Measurements from ENCODE around the gene PLXNA4.

The PLXNA4 gene

DNA sequence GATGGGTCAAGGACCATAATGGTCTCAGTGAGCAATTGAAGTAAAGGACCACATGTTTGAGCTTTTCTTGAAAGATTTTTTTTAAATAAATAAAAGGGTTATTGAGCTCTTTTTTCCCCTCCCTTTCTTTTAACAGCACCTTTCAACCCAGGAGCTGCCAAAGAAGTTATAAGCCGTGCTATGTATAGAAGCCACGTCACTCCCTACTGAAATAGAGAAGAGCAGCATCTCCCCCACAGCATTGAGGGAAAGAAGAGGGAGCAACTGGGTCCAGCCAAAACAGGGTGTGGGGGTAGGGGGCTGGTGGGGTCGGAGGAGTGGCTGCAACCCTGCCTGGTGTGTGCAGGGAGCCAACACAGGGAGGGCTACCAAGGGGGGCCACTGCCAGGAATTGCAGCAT, 227.2 kb downstream of the PLXNA4 start:
- TF ChIP-seq PAX5 (IDR thresholded peaks at IDR 0.05; ENCODE audit: insufficient read depth, low read length, severe bottlenecking) (no peak), POLR2A (IDR thresholded peaks at IDR 0.05; ENCODE audit: low read depth, low read length) (no peak), POU2F2 (IDR thresholded peaks at IDR 0.05; ENCODE audit: low read depth, low read length) (no peak), TAF1 (IDR thresholded peaks at IDR 0.05; ENCODE audit: low read depth, low read length) (no peak), SPI1 (IDR thresholded peaks at IDR 0.05; ENCODE audit: low read depth, low read length) (no peak), POLR2AphosphoS5 (IDR thresholded peaks at IDR 0.05; ENCODE audit: low read depth, low read length) (no peak)
- DNase-seq (ENCODE audit: insufficient read length, low spot score) (no peak), FAIRE-seq (no peak)

GRCh38 chr7:132348341-132348740, 227.9 kb downstream of the PLXNA4 start:
- FAIRE-seq (no peak), DNase-seq (ENCODE audit: insufficient read length, low spot score) (no peak)
- no peak for TF ChIP-seq POLR2A (IDR thresholded peaks at IDR 0.05; ENCODE audit: low read depth, low read length)
- no peak for TF ChIP-seq PAX5 (IDR thresholded peaks at IDR 0.05; ENCODE audit: insufficient read depth, low read length, severe bottlenecking)
- no peak for TF ChIP-seq SPI1 (IDR thresholded peaks at IDR 0.05; ENCODE audit: low read depth, low read length)
- no peak for TF ChIP-seq POU2F2 (IDR thresholded peaks at IDR 0.05; ENCODE audit: low read depth, low read length)
- TF ChIP-seq TAF1 (IDR thresholded peaks at IDR 0.05; ENCODE audit: low read depth, low read length), result no peak
- TF ChIP-seq POLR2AphosphoS5 (IDR thresholded peaks at IDR 0.05; ENCODE audit: low read depth, low read length), result no peak

GRCh38 chr7:132347858-132348257, 228.4 kb downstream of the PLXNA4 start:
- FAIRE-seq, result no peak
- DNase-seq (ENCODE audit: insufficient read length, low spot score), result no peak
- no peak for TF ChIP-seq TAF1 (IDR thresholded peaks at IDR 0.05; ENCODE audit: low read depth, low read length)
- TF ChIP-seq POLR2AphosphoS5 (IDR thresholded peaks at IDR 0.05; ENCODE audit: low read depth, low read length), result no peak

- DNase-seq (ENCODE audit: insufficient read length, low spot score), result no peak
- FAIRE-seq, result no peak
- TF ChIP-seq POLR2A (IDR thresholded peaks at IDR 0.05; ENCODE audit: low read depth, low read length), result no peak
- TF ChIP-seq POLR2AphosphoS5 (IDR thresholded peaks at IDR 0.05; ENCODE audit: low read depth, low read length), result no peak
- TF ChIP-seq SPI1 (IDR thresholded peaks at IDR 0.05; ENCODE audit: low read depth, low read length), result no peak
- TF ChIP-seq POU2F2 (IDR thresholded peaks at IDR 0.05; ENCODE audit: low read depth, low read length), result no peak
- TF ChIP-seq PAX5 (IDR thresholded peaks at IDR 0.05; ENCODE audit: insufficient read depth, low read length, severe bottlenecking), result no peak
- TF ChIP-seq TAF1 (IDR thresholded peaks at IDR 0.05; ENCODE audit: low read depth, low read length), result no peak
Measured at GRCh38 chr7:132347123-132347522, 229.1 kb downstream of the PLXNA4 start.

DNA sequence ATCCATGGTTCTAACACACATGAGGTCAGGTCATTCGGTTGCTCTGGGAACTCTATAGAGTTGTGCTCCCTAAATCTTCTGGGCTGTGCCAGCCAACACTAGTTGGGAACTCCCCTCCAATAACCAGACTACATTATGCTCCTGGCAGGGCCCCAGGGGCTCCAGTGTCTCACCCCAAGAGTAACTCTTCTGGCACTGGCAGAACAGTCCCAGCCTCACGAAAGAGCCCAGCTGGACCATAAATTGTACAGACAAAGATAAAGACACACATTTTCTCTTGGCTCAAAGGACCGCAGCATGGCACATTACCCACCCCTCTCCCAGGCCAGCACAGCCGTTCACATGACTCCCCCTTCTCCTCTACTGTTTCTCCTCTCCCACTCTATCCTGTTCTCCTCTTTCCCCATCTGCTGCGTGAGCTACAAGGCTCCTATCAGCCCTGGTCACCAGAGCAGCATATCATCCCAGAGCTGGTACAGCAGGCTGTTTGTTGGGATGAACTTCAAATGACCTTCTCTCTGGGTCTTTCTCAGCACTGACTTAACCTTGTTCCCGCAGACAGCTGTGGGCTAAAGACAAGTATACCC, 230.6 kb downstream of the PLXNA4 start:
- TF ChIP-seq PAX5 (IDR thresholded peaks at IDR 0.05; ENCODE audit: insufficient read depth, low read length, severe bottlenecking) (no peak), SPI1 (IDR thresholded peaks at IDR 0.05; ENCODE audit: low read depth, low read length) (no peak), TAF1 (IDR thresholded peaks at IDR 0.05; ENCODE audit: low read depth, low read length) (no peak), POLR2A (IDR thresholded peaks at IDR 0.05; ENCODE audit: low read depth, low read length) (no peak), POLR2AphosphoS5 (IDR thresholded peaks at IDR 0.05; ENCODE audit: low read depth, low read length) (no peak), POU2F2 (IDR thresholded peaks at IDR 0.05; ENCODE audit: low read depth, low read length) (no peak)
- DNase-seq (ENCODE audit: insufficient read length, low spot score) (no peak), FAIRE-seq (no peak)

DNA sequence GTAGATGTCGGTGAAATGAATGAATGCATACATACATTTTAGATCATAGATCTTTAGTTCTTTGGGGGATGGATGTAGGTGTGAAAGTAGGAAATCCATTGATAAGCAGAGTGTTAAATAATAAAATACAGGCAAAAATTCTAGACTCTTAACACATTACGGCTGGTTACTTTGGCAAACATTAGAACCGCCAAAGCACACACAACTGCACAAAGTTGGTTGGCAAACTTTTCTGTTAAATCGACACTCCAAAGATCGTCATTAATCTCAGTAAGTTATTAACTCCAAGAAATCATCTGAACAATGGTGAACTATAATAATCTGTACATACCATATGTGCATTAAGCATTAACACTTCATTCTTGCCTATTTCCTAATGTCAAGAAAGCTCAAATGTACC, 231.2 kb downstream of the PLXNA4 start:
- no peak for FAIRE-seq
- TF ChIP-seq POLR2A (IDR thresholded peaks at IDR 0.05; ENCODE audit: low read depth, low read length) (no peak), POLR2AphosphoS5 (IDR thresholded peaks at IDR 0.05; ENCODE audit: low read depth, low read length) (no peak), TAF1 (IDR thresholded peaks at IDR 0.05; ENCODE audit: low read depth, low read length) (no peak), SPI1 (IDR thresholded peaks at IDR 0.05; ENCODE audit: low read depth, low read length) (no peak), POU2F2 (IDR thresholded peaks at IDR 0.05; ENCODE audit: low read depth, low read length) (no peak), PAX5 (IDR thresholded peaks at IDR 0.05; ENCODE audit: insufficient read depth, low read length, severe bottlenecking) (no peak)

GRCh38 chr7:132343199-132343598, 233.1 kb downstream of the PLXNA4 start:
- TF ChIP-seq POLR2A (IDR thresholded peaks at IDR 0.05; ENCODE audit: low read depth, low read length) (no peak), POU2F2 (IDR thresholded peaks at IDR 0.05; ENCODE audit: low read depth, low read length) (no peak), PAX5 (IDR thresholded peaks at IDR 0.05; ENCODE audit: insufficient read depth, low read length, severe bottlenecking) (no peak), SPI1 (IDR thresholded peaks at IDR 0.05; ENCODE audit: low read depth, low read length) (no peak), POLR2AphosphoS5 (IDR thresholded peaks at IDR 0.05; ENCODE audit: low read depth, low read length) (no peak), TAF1 (IDR thresholded peaks at IDR 0.05; ENCODE audit: low read depth, low read length) (no peak)
- DNase-seq (ENCODE audit: insufficient read length, low spot score), result no peak
- FAIRE-seq, result no peak

More for the DNA sequence above, 231.2 kb downstream of the PLXNA4 start:
- DNase-seq (ENCODE audit: insufficient read length, low spot score), result no peak

DNA sequence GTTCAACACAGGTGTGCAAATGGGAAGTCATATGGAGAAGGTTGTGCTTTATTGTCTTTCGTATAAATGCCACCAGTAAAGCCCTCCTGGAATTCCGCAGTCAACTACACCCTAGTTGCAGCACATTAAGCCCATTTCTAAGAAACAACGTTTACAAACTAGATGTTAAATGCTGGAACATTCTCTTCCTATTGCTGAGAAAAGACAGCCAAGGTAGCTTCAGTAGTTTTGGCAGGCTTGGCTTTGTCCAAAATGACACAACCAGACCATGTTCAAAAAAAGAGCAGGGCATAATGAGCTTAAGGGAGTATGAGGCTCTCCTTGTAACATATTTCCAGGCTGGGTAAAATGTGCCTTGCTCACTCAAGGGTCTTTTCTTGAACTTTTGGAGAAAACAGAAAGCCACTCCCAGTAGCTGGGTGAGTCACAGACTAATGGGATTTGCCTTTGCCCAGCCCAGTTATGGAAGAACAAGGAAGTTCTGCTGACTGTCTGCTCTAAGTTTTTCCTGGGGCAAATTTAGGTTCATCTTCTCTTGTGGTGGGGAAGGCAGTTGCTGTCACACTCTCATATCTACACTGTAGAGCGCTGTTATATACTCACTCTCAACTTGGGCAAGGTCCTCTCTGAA, 238.7 kb downstream of the PLXNA4 start:
- TF ChIP-seq POU2F2 (IDR thresholded peaks at IDR 0.05; ENCODE audit: low read depth, low read length), result no peak
- no peak for TF ChIP-seq TAF1 (IDR thresholded peaks at IDR 0.05; ENCODE audit: low read depth, low read length)
- no peak for TF ChIP-seq PAX5 (IDR thresholded peaks at IDR 0.05; ENCODE audit: insufficient read depth, low read length, severe bottlenecking)
- TF ChIP-seq POLR2AphosphoS5 (IDR thresholded peaks at IDR 0.05; ENCODE audit: low read depth, low read length), result no peak
- no peak for TF ChIP-seq SPI1 (IDR thresholded peaks at IDR 0.05; ENCODE audit: low read depth, low read length)
- TF ChIP-seq POLR2A (IDR thresholded peaks at IDR 0.05; ENCODE audit: low read depth, low read length), result no peak
- FAIRE-seq (no peak), DNase-seq (ENCODE audit: insufficient read length, low spot score) (no peak)

GRCh38 chr7:132336797-132337196, 239.5 kb downstream of the PLXNA4 start:
- DNase-seq (ENCODE audit: insufficient read length, low spot score), result no peak
- no peak for FAIRE-seq
- TF ChIP-seq PAX5 (IDR thresholded peaks at IDR 0.05; ENCODE audit: insufficient read depth, low read length, severe bottlenecking) (no peak), POU2F2 (IDR thresholded peaks at IDR 0.05; ENCODE audit: low read depth, low read length) (no peak), TAF1 (IDR thresholded peaks at IDR 0.05; ENCODE audit: low read depth, low read length) (no peak), POLR2A (IDR thresholded peaks at IDR 0.05; ENCODE audit: low read depth, low read length) (no peak), SPI1 (IDR thresholded peaks at IDR 0.05; ENCODE audit: low read depth, low read length) (no peak), POLR2AphosphoS5 (IDR thresholded peaks at IDR 0.05; ENCODE audit: low read depth, low read length) (no peak)
